Heart left ventricle (tissue), 16 donors: Measurements from ENCODE around the gene FGF19. TPM values are rescaled to one million over a fixed set of nuclear protein-coding genes. Genes with fewer than 3 reads are reported as not detected.

Experiments
- ATAC-seq, 4 donors: fragments of 200-7000 bp; cut with Tn5 transposase; one replicate each; pipeline ENCODE4 v1.9.1; 2020 to 2022; ENCODE audit warnings: moderate library complexity in 4 of 4, mild to moderate bottlenecking in 3 of 4, moderate number of reproducible peaks in 1 of 4
- DNase-seq, 5 donors: peaks; one replicate each; pipeline ENCODE4 v3.0.0-alpha.2; 2020
- H3K27ac ChIP-seq, 12 donors: fragments of 200-600 bp; sonication (generic) in 4 of 12; one replicate each; pipeline versions ENCODE4 v1.5.0 to v1.8.0; 2016 to 2022; ENCODE audit warnings: mild to moderate bottlenecking in 2 of 12
- H3K27me3 ChIP-seq, 9 donors: fragments of 200-600 bp; sonication (generic) in 2 of 9; one replicate each; pipeline versions ENCODE4 v1.5.1 to v1.8.0; 2016 to 2022; ENCODE audit warnings: mild to moderate bottlenecking in 3 of 9
- H3K36me3 ChIP-seq, 9 donors: fragments of 200-600 bp; sonication (generic) in 2 of 9; one replicate each; pipeline versions ENCODE4 v1.5.0 to v1.8.0; 2018 to 2022; ENCODE audit warnings: mild to moderate bottlenecking in 2 of 9
- H3K4me1 ChIP-seq, 12 donors: fragments of 200-600 bp; sonication (generic) in 4 of 12; one replicate each; pipeline versions ENCODE4 v1.5.0 to v1.8.0; 2016 to 2022; ENCODE audit warnings: mild to moderate bottlenecking in 3 of 12
- H3K4me3 ChIP-seq, 12 donors: fragments of 200-600 bp; sonication (generic) in 4 of 12; one replicate each; pipeline versions ENCODE4 v1.5.0 to v1.8.0; 2017 to 2022; ENCODE audit warnings: mild to moderate bottlenecking in 9 of 12, moderate library complexity in 4 of 12
- H3K9me3 ChIP-seq, 12 donors: fragments of 200-600 bp; sonication (generic) in 4 of 12; one replicate each; pipeline versions ENCODE4 v1.5.0 to v1.8.0; 2016 to 2022; ENCODE audit warnings: mild to moderate bottlenecking in 1 of 12
- POLR2A ChIP-seq, 2 donors: fragments of 450-650 bp; IDR thresholded peaks; one replicate each; pipeline ENCODE4 v1.6.1; 2017; ENCODE audit warnings: antibody characterized with exemption in 2 of 2, mild to moderate bottlenecking in 2 of 2, moderate library complexity in 2 of 2
- WGBS, 4 donors: extraction: QIAGEN DNeasy Blood & Tissue Kit in 2 of 4; methylation state at CpG; one replicate each; pipeline versions ENCODE4 v1.1.5 to v1.1.7; 2013 to 2018; 5-methylcytosine and 5-hydroxymethylcytosine counted together
- intact Hi-C, 10 donors: fragments of 100-400 bp; cut with DNase I; formaldehyde crosslinking; loops; one replicate each; pipeline versions ENCODE4 v1.11.1 to v1.14.2; 2022
- polyA plus RNA-seq, 2 donors: library from polyadenylated mRNA; stranded (reverse); fragments of 200-250 nt; gene quantifications; one replicate each; pipeline ENCODE4 v1.2.3, GENCODE V29; 2013
- total RNA-seq, 9 donors: library from RNA; depleted of rRNA in 2 of 9; stranded (reverse); fragments of >200 nt in 2 of 9; fragmentation: NEBNext Ultra II Directional in 3 of 9; extraction: Animal tissue kit (Norgen Biotek cat#: 25700) in 3 of 9; gene quantifications; one replicate each; pipeline versions ENCODE4 v1.1.0 to v1.2.4, GENCODE V29; 2016 to 2023
- TF ChIP-seq, protein P1 (sequence below), 12 donors: fragments of 200-600 bp; sonication (generic) in 4 of 12; IDR thresholded peaks; one replicate each; pipeline versions ENCODE4 v1.5.0 to v1.8.0; 2018 to 2022; ENCODE audit warnings: antibody characterized with exemption in 12 of 12, mild to moderate bottlenecking in 5 of 12
- donor health status: ischemic (EF 13 %, LVEDD 7.1; RV severe dilation, severe dysfunction).
- donor health status: healthy with polysubstance abuse.
- donor health status: DM: no; HTN: yes; CAD: no.
- donor health status: DM: no; HTN: no; CAD: no.
- donor health status: ischemic (EF 25% LVEDD 6.9; RV normal size, moderate dysfunction).
- donor health status: ischemic (EF 25% LVEDD 5.7; RV mildly dilated, moderate dysfunction).
- donor health status: healthy.
- donor health status: DM: yes; HTN: yes; CAD: no.
- donor health status: ischemic (EF 35%, LVEDD 5.7; RV mildly dilated, moderate dysfunction).
- donor health status: nonischemic (EF 11% LVEDD 7.7; RV severe dilation, severe dysfunction).
- donor health status: DM: yes; HTN: yes; CAD: no.
- donor health status: PGD.
- donor health status: ischemic (EF 29% LVEDD 5.4; RV normal size, mild dysfunction).
- donor health status: nonischemic (EF 23%, LVEDD 6.1; RV moderate dilation, normal function).

FGF19 gene
- total and polyA plus RNA-seq, 11 donors: not detected

DNA sequence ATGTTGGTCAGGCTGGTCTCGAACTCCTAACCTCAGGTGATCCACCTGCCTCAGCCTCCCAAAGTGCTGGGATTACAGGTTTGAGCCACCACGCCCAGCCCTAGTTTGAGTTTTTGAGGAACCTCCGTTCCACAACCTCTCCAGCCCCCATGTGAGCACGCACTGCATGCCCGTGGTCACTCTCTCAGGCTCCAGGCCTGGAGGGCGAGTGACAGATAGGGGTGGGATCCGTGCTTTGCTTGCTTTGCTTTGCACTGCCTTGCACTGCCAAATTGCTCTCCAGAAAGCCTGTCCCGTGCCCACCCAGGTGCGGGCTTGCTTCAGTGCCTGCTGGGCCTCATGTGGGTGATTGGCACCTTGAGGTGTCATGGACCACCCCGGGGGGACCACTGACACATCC is 41.4 kb upstream of the FGF19 start:
- Histone ChIP-seq H3K9me3 (peaks cover 0 to under 1% (median 0%) of the 10 kb centered on the region in 12 donors), H3K4me3 (no peak overlapping the region), H3K27me3 (peaks cover 0 to 31% (median 4%) of the 10 kb centered on the region in 9 donors), H3K4me1 (no peaks in the 10 kb centered on the region), H3K27ac (no peak overlapping the region), H3K36me3 (no peaks in the 10 kb centered on the region)
- ATAC-seq: no peak
- no peak for DNase-seq
- TF ChIP-seq POLR2A (IDR thresholded peaks at IDR 0.05): no peak
- TF ChIP-seq, protein P1, sequence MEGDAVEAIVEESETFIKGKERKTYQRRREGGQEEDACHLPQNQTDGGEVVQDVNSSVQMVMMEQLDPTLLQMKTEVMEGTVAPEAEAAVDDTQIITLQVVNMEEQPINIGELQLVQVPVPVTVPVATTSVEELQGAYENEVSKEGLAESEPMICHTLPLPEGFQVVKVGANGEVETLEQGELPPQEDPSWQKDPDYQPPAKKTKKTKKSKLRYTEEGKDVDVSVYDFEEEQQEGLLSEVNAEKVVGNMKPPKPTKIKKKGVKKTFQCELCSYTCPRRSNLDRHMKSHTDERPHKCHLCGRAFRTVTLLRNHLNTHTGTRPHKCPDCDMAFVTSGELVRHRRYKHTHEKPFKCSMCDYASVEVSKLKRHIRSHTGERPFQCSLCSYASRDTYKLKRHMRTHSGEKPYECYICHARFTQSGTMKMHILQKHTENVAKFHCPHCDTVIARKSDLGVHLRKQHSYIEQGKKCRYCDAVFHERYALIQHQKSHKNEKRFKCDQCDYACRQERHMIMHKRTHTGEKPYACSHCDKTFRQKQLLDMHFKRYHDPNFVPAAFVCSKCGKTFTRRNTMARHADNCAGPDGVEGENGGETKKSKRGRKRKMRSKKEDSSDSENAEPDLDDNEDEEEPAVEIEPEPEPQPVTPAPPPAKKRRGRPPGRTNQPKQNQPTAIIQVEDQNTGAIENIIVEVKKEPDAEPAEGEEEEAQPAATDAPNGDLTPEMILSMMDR (IDR thresholded peaks at IDR 0.05): no peak
- intact Hi-C loops: no loop called here
- WGBS, 4 donors: 86 to 90% (median 89%) methylated on average over 7 to 10 of the region's 10 CpGs

DNA sequence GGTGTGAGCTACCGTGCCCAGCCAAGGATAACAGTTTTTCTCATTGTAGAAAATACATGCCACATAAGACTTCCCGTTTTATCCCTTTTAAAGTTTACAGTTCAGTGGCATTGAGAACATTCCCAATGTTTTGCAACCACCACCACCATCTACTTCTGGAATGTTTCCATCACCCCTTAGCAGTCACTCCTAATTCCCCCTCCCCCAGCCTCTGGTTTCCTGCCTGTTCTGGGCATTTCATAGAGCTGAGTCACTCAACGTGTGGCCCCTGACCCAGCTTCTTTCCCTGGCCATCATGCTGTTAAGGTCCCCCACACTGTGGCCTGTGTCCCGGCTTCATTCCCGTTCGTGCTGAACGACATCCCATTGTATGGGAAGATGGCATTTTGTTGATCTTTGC is 40.6 kb upstream of the FGF19 start:
- H3K27me3 ChIP-seq: peaks cover 0 to 27% (median 4%) of the 10 kb centered on the region in 9 donors
- TF ChIP-seq, protein P1 (IDR thresholded peaks at IDR 0.05): no peak
- TF ChIP-seq POLR2A (IDR thresholded peaks at IDR 0.05): no peak
- no peak overlapping the region for H3K4me3 ChIP-seq
- no peaks in the 10 kb centered on the region for H3K36me3 ChIP-seq
- H3K27ac ChIP-seq: no peak overlapping the region
- 60 to 65% (median 61%) methylated on average over 7 of the region's 7 CpGs for WGBS, 4 donors
- H3K4me1 ChIP-seq: no peaks in the 10 kb centered on the region
- intact Hi-C loops: no loop called here
- DNase-seq: no peak
- H3K9me3 ChIP-seq: peaks cover 0 to 9% (median 0%) of the 10 kb centered on the region in 12 donors
- no peak for ATAC-seq

DNA sequence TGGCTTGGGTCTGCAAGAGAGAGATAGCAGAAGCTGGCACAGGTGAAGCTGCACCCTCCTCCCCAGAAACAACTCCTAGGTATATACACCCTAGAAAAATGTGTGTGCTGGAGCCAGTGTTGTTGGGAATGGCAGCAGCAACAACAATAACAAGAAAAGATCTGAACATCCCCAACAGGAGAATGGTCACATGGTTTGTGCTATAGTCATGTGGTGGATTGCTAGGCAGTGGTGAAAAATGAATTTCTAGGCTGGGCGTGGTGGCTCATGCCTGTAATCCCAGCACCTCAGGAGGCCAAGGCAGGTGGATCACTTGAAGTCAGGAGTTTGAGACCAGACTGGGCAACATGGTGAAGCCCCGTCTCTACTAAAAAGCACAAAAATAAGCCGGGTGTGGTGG is 31.0 kb upstream of the FGF19 start:
- Histone ChIP-seq H3K27me3 (peaks cover 0 to 25% (median 4%) of the 10 kb centered on the region in 9 donors), H3K27ac (no peak overlapping the region), H3K4me1 (no peaks in the 10 kb centered on the region), H3K4me3 (no peak overlapping the region), H3K36me3 (no peaks in the 10 kb centered on the region), H3K9me3 (peaks cover 0 to 33% (median 14%) of the 10 kb centered on the region in 12 donors)
- intact Hi-C loops: no loop called here
- ATAC-seq (no peak), DNase-seq (no peak)
- TF ChIP-seq, protein P1 (IDR thresholded peaks at IDR 0.05): no peak
- TF ChIP-seq POLR2A (IDR thresholded peaks at IDR 0.05): no peak
- 90 to 96% (median 93%) methylated on average over 3 of the region's 3 CpGs for WGBS, 4 donors

DNA sequence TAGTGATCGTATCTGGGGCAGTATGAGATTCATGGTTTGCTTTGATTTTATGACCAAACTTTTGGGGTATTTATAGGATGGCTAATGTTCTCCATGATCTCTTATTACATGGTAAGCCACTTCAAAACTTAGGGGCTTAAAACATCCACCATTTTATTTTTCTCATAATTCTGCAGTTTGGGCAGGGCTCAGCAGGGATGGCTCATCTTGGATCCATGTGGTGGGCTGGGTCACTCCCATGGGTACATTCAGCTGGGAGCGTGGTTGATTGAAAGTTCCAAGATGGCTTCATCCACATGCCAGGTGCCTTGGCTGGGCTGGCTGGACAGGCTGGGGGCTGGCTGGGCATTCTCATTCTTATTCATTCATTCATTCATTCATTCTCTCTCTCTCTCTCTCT is 30.5 kb upstream of the FGF19 start:
- no peak overlapping the region for H3K4me3 ChIP-seq
- no peak for TF ChIP-seq POLR2A (IDR thresholded peaks at IDR 0.05)
- TF ChIP-seq, protein P1 (IDR thresholded peaks at IDR 0.05): no peak
- H3K27ac ChIP-seq: no peak overlapping the region
- intact Hi-C loops: no loop called here
- no peaks in the 10 kb centered on the region for H3K36me3 ChIP-seq
- ATAC-seq: no peak
- no peak for DNase-seq
- H3K27me3 ChIP-seq: peaks cover 0 to 25% (median 4%) of the 10 kb centered on the region in 9 donors
- H3K4me1 ChIP-seq: no peaks in the 10 kb centered on the region
- peaks cover 0 to 28% (median 14%) of the 10 kb centered on the region in 12 donors for H3K9me3 ChIP-seq
- 92 to 96% (median 93%) methylated on average over 2 of the region's 2 CpGs for WGBS, 4 donors
